Loucy (cell line): ENCODE results near the gene TRMT44.

Experiments used
- CTCF ChIP-seq: fragments of 200-600 bp; sonication (generic); conservative IDR thresholded peaks from 2 replicates; pipeline ENCODE4 v1.5.1; 2014; ENCODE audit warnings: mild to moderate bottlenecking, antibody characterized with exemption, low read length
- EZH2phosphoT487 ChIP-seq: fragments of 200-600 bp; IDR thresholded peaks from 2 replicates; pipeline ENCODE4 v1.6.1; 2018; ENCODE audit warnings: antibody characterized with exemption, mild to moderate bottlenecking, moderate library complexity, borderline replicate concordance

GRCh38 chr4:8453957-8454356 is 13.4 kb downstream of the TRMT44 start:
- TF ChIP-seq CTCF (no peak), EZH2phosphoT487 (no peak)
